Hippocampal formation (tissue), 2 donors: Measurements from ENCODE around the gene CCT4.
"Not testable (repeated sequence)": the region's sequence is repeated elsewhere in the genome, so short reads cannot be mapped to it uniquely, and the experiment has no call there.

Source experiments
- DNase-seq, 2 donors: peaks; one replicate each; lab custom pipeline; 2025; lab: John Stamatoyannopoulos, UW

CCT4 gene

GRCh38 chr2:61878761-61879160 is 9.7 kb downstream of the CCT4 start:
- DNase-seq = no peak

- DNase-seq = no peak
These were observed 10.7 kb downstream of the CCT4 start for GRCh38 chr2:61877571-61878245.

- DNase-seq = no peak
These were observed 12.1 kb downstream of the CCT4 start for GRCh38 chr2:61876400-61876799.

- DNase-seq = not testable (repeated sequence)
These were observed 21.9 kb downstream of the CCT4 start for GRCh38 chr2:61866482-61867089.

GRCh38 chr2:61862085-61862484 is 26.4 kb downstream of the CCT4 start:
- DNase-seq = no peak

GRCh38 chr2:61857224-61857623 is 31.2 kb downstream of the CCT4 start:
- no peak for DNase-seq

- no peak for DNase-seq
These were observed 33.2 kb downstream of the CCT4 start for GRCh38 chr2:61855318-61855613.

- peak; percentile 85 to 97 for DNase-seq
These were observed 33.7 kb downstream of the CCT4 start for GRCh38 chr2:61854564-61855317.

GRCh38 chr2:61853847-61854563 is 34.5 kb downstream of the CCT4 start, which contains the start of gene FAM161A:
FAM161A (minus strand) TSS chr2:61854060; CDS start chr2:61854041, 19 bp downstream.
- DNase-seq = peak; percentile 88 to 89

- DNase-seq = peak in 1 of 2 donors; percentile 73
These were observed 35.2 kb downstream of the CCT4 start for GRCh38 chr2:61853086-61853846.

GRCh38 chr2:61851270-61851669 is 37.2 kb downstream of the CCT4 start:
- not testable (repeated sequence) for DNase-seq

GRCh38 chr2:61845320-61845719 is 43.1 kb downstream of the CCT4 start:
- DNase-seq = no peak

GRCh38 chr2:61841286-61841685 is 47.2 kb downstream of the CCT4 start:
- no peak for DNase-seq

- no peak for DNase-seq
These were observed 53.6 kb downstream of the CCT4 start for GRCh38 chr2:61834893-61835292.

GRCh38 chr2:61833971-61834370 is 54.5 kb downstream of the CCT4 start:
- DNase-seq = no peak

GRCh38 chr2:61832183-61832841 is 56.1 kb downstream of the CCT4 start:
- DNase-seq = no peak

- no peak for DNase-seq
These were observed 66.2 kb downstream of the CCT4 start for GRCh38 chr2:61822255-61822654.
